Measurements from ENCODE around the gene MYOZ3.

DNA sequence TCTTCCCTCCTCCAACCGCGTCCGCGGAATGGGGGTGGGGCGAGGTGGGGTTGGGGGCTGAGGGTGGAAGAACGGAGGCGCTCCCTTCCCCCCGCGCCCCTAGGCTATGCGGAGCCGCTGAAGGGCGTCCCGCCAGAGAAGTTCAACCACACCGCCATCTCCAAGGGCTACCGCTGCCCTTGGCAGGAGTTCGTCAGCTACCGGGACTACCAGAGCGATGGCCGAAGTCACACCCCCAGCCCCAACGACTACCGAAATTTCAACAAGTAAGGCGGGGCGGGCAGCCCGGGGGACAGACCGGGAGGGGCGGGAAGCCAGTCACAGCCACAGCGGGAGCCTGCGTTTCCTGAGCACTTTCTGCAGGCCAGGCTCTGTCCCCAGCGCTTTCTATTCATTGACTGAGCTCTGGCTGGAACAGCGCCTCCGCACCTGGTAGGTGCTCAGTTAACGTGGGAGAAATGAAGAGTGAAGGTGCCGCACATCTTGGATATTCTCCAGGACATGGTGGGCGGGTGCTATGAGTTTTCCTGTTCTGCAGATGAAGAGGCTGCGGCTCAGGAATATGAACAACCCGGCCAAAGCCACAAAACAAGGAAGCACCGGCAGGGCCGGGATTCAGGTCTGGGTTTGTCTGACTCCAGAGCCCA, 11.3 kb downstream of the MYOZ3 start:
- TF ChIP-seq EZH2 (IDR thresholded peaks at IDR 0.05; ENCODE audit: low read length, unreplicated experiment), result no peak
- no peak for TF ChIP-seq CTCF (conservative IDR thresholded peaks at IDR 0.05; ENCODE audit: low read depth, low read length)
- TF ChIP-seq EZH2phosphoT487 (IDR thresholded peaks at IDR 0.05; ENCODE audit: borderline replicate concordance, low read length), result no peak

All from PC-3 (cell line).